WERI-Rb-1 (cell line): Measurements from ENCODE around the gene PCDH1.
A peak's percentile ranks its signal among the peaks of the same experiment; 100 is the strongest.

ENCODE experiments used
- DNase-seq: peaks from one replicate; pipeline ENCODE4 v3.0.0-alpha.2; 2020
- H3K27ac ChIP-seq: fragments of 250-450 bp; sonication (Bioruptor Pico); 2 replicates; pipeline ENCODE4 v1.5.1; 2020; ENCODE audit warnings: mild to moderate bottlenecking, moderate library complexity
- H3K27me3 ChIP-seq: fragments of 250-450 bp; sonication (Bioruptor Pico); 2 replicates; pipeline ENCODE4 v1.5.1; 2021; ENCODE audit warnings: mild to moderate bottlenecking, low read depth, moderate library complexity; ENCODE audit not compliant: insufficient read depth, severe bottlenecking
- H3K36me3 ChIP-seq: fragments of 250-450 bp; sonication (Bioruptor Pico); 2 replicates; pipeline ENCODE4 v1.5.1; 2020; ENCODE audit warnings: mild to moderate bottlenecking, moderate library complexity
- H3K4me3 ChIP-seq: 2 replicates; pipeline ENCODE4 v1.5.1; 2011; ENCODE audit warnings: low read depth, mild to moderate bottlenecking, control low read depth, low read length
- H3K9me3 ChIP-seq: fragments of 250-450 bp; sonication (Bioruptor Pico); 2 replicates; pipeline ENCODE4 v1.5.1; 2021; ENCODE audit warnings: mild to moderate bottlenecking, moderate library complexity; ENCODE audit not compliant: severe bottlenecking
- CTCF ChIP-seq: IDR thresholded peaks from 2 replicates; pipeline ENCODE4 v1.5.1; 2011; ENCODE audit warnings: low read depth, mild to moderate bottlenecking, control low read depth, inconsistent platforms, low read length

Gene PCDH1

GRCh38 chr5:141889282-141889871 lies 11.2 kb upstream of the PCDH1 start:
- Histone ChIP-seq H3K27me3 (no peaks in the 10 kb centered on the region), H3K36me3 (no peaks in the 10 kb centered on the region), H3K4me3 (no peak overlapping the region), H3K27ac (no peak overlapping the region), H3K9me3 (no peaks in the 10 kb centered on the region)
- TF ChIP-seq CTCF: peak; percentile 48
- no peak for DNase-seq

DNA sequence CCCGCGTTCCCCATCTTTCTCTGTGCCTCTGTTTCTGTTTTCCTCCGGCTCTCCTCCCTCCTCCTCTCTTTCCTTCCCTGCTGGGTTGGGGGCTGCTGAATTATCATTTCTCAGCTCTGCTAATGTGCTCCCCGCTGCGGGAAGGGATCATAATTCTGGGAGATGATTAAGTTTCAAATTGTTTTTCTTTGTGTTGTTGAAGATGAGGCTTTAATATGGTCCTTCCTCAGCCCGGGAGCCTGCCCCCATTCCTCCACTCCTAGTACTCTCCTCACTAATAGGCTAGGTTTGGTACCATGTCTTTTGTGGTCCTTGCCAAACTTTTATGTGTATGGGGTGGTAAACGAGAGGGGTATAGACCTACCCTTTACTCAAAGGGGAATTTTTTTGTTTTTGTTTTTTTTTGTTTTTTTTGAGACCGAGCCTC lies 5.7 kb upstream of the PCDH1 start:
- TF ChIP-seq CTCF: no peak
- Histone ChIP-seq H3K9me3 (no peaks in the 10 kb centered on the region), H3K36me3 (no peaks in the 10 kb centered on the region), H3K4me3 (no peak overlapping the region), H3K27ac (no peak overlapping the region), H3K27me3 (peaks cover 15% of the 10 kb centered on the region)
- DNase-seq: no peak

GRCh38 chr5:141883184-141883891 lies 5.1 kb upstream of the PCDH1 start:
- Histone ChIP-seq H3K27me3 (peaks cover 15% of the 10 kb centered on the region), H3K27ac (no peak overlapping the region), H3K4me3 (no peak overlapping the region), H3K9me3 (no peaks in the 10 kb centered on the region), H3K36me3 (no peaks in the 10 kb centered on the region)
- no peak for DNase-seq
- no peak for TF ChIP-seq CTCF

DNA sequence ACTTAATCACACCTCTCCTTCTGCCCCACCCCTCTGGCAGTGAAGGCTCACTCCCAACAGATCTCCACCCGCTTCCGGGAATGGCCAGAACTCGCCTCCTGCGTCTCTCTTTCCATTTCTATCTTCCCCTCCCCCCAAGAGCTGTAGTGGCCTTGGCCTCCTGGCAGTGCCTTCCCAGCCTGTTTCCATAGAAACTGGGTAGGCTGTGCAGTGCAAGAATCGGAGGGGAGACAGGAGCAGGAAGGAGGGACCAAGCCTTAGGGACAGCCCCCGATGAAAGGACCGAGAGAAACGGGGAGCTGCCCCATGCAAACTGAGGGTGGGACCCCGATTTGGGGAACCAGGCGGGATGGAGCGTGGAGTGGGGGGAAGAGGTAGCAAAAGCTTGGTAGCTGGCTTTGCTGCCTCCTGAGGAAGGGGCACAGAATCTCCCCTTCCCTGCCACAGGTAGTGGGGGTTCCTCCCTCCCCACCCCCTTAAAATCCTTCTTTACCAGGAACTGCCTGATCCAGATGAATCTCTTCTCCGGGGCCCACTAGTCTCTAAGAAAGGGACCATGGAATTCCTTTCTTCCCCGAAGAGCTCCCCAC lies 4.5 kb upstream of the PCDH1 start:
- H3K36me3 ChIP-seq: no peaks in the 10 kb centered on the region
- H3K27ac ChIP-seq: no peak overlapping the region
- DNase-seq: no peak
- no peak for TF ChIP-seq CTCF
- H3K27me3 ChIP-seq: peaks cover 17% of the 10 kb centered on the region
- no peak overlapping the region for H3K4me3 ChIP-seq
- no peaks in the 10 kb centered on the region for H3K9me3 ChIP-seq

DNA sequence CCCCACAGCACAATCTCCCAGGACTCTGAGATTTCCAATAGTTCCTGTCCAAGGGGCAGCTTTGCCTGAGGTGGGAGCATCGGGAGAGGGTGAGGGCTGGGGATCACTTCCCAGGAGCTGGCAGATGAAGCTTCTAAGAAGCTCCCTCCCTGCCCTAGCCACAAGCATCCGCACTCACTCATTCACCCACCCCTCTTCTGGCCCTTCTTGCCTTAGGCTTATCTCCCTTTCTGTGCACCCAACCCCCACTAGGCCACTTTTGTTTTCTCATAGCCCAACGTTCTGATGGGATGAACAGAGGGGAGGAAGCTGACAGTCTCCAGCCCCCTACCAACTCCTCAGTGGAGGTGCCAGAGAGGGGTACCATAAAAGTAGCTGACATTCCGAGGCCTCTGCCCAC lies 3.7 kb upstream of the PCDH1 start:
- H3K4me3 ChIP-seq: no peak overlapping the region
- no peaks in the 10 kb centered on the region for H3K36me3 ChIP-seq
- no peaks in the 10 kb centered on the region for H3K9me3 ChIP-seq
- H3K27ac ChIP-seq: no peak overlapping the region
- DNase-seq: no peak
- peaks cover 25% of the 10 kb centered on the region for H3K27me3 ChIP-seq
- TF ChIP-seq CTCF: no peak
